Stimulated activated CD8-positive, alpha-beta memory T cell treated with anti-CD3 and anti-CD28 coated beads, Interleukin-4, amount 100 ng/mL, for 48 hours (primary cell): ENCODE data around the gene PGS1.
A peak's percentile ranks its signal among the peaks of the same experiment; 100 is the strongest.
"Not testable (repeated sequence)": the region's sequence is repeated elsewhere in the genome, so short reads cannot be mapped to it uniquely, and the experiment has no call there.

Experiments used
- DNase-seq: peaks from one replicate; pipeline ENCODE4 v3.0.0-alpha.2; 2020

PGS1 gene

GRCh38 chr17:78378225-78379130 lies at the start of gene PGS1:
PGS1 (plus strand) TSS chr17:78378649; CDS start chr17:78378666, 17 bp downstream.
- peak; percentile 90 for DNase-seq

- peak; percentile 68 for DNase-seq
Observed at GRCh38 chr17:78329263-78330059, 49.0 kb upstream of the PGS1 start.

GRCh38 chr17:78330570-78331224 lies 47.8 kb upstream of the PGS1 start:
- DNase-seq: no peak

- DNase-seq: not testable (repeated sequence)
Observed at GRCh38 chr17:78331355-78331754, 47.1 kb upstream of the PGS1 start.

GRCh38 chr17:78332991-78333390 lies 45.5 kb upstream of the PGS1 start:
- DNase-seq: no peak

GRCh38 chr17:78335209-78335608 lies 43.2 kb upstream of the PGS1 start:
- no peak for DNase-seq

- no peak for DNase-seq
Observed at GRCh38 chr17:78337244-78338109, 41.0 kb upstream of the PGS1 start.

GRCh38 chr17:78338486-78339259 lies 39.8 kb upstream of the PGS1 start:
- DNase-seq: no peak

- no peak for DNase-seq
Observed at GRCh38 chr17:78340183-78340955, 38.1 kb upstream of the PGS1 start.

- DNase-seq: no peak
Observed at GRCh38 chr17:78341559-78342448, 36.6 kb upstream of the PGS1 start.

GRCh38 chr17:78342449-78343186 lies 35.8 kb upstream of the PGS1 start:
- DNase-seq: no peak

GRCh38 chr17:78343187-78343542 lies 35.3 kb upstream of the PGS1 start:
- DNase-seq: peak; percentile 52

GRCh38 chr17:78343543-78344201 lies 34.8 kb upstream of the PGS1 start:
- peak; percentile 73 for DNase-seq

GRCh38 chr17:78344666-78345065 lies 33.8 kb upstream of the PGS1 start:
- DNase-seq: no peak

GRCh38 chr17:78345172-78345571 lies 33.3 kb upstream of the PGS1 start:
- no peak for DNase-seq

- no peak for DNase-seq
Observed at GRCh38 chr17:78345791-78346494, 32.5 kb upstream of the PGS1 start.

GRCh38 chr17:78346605-78347250 lies 31.7 kb upstream of the PGS1 start:
- no peak for DNase-seq
